K562 (cell line): ENCODE measurements around the gene FBXW8. TPM values are rescaled to one million over a fixed set of nuclear protein-coding genes. Genes with fewer than 3 reads are reported as not detected.
A peak's percentile ranks its signal among the peaks of the same experiment; 100 is the strongest.

Source experiments
- ARHGAP35 ChIP-seq: fragments of 450-650 bp; IDR thresholded peaks from 2 replicates; pipeline ENCODE4 v1.6.1; 2018; ENCODE audit not compliant: partially characterized antibody
- ASH1L ChIP-seq: fragments of 450-650 bp; IDR thresholded peaks from 2 replicates; pipeline ENCODE4 v1.6.1; 2018; ENCODE audit warnings: borderline replicate concordance, mild to moderate bottlenecking, low read depth; ENCODE audit not compliant: partially characterized antibody
- CC2D1A ChIP-seq: fragments of 450-650 bp; IDR thresholded peaks from 2 replicates; pipeline ENCODE4 v1.6.1; 2017; ENCODE audit warnings: mild to moderate bottlenecking
- CXXC5 ChIP-seq: fragments of 250-450 bp; sonication (Bioruptor Pico); IDR thresholded peaks from 2 replicates; pipeline ENCODE4 v1.8.0; 2022; ENCODE audit warnings: inconsistent platforms, mild to moderate bottlenecking, moderate library complexity
- ELF1 ChIP-seq: fragments of 200-800 bp; sonication (Bioruptor generic); IDR thresholded peaks from 2 replicates; pipeline ENCODE4 v1.6.1; 2016; ENCODE audit warnings: missing genetic modification characterization, missing compliant biosample characterization
- EP300 ChIP-seq: IDR thresholded peaks from 2 replicates; pipeline ENCODE4 v1.6.1; 2012; ENCODE audit warnings: low read length, improper control_type of control experiment
- KAT2B ChIP-seq: IDR thresholded peaks from one replicate; pipeline ENCODE4 v1.6.1; 2012; ENCODE audit warnings: low read depth, mild to moderate bottlenecking, control low read depth, inconsistent platforms, low read length, moderate library complexity
- MIER1 ChIP-seq: fragments of 450-650 bp; IDR thresholded peaks from 2 replicates; pipeline ENCODE4 v1.6.1; 2016; ENCODE audit warnings: antibody characterized with exemption, mild to moderate bottlenecking, low read depth
- POLR3G ChIP-seq: IDR thresholded peaks from 2 replicates; pipeline ENCODE4 v1.6.1; 2011; ENCODE audit not compliant: insufficient read length, insufficient replicate concordance; ENCODE audit errors: extremely low read depth
- PPARD ChIP-seq: fragments of 250-450 bp; sonication (Bioruptor Pico); IDR thresholded peaks from 2 replicates; pipeline ENCODE4 v1.8.0; 2022; ENCODE audit warnings: inconsistent platforms, mild to moderate bottlenecking, moderate library complexity
- SMARCA4 ChIP-seq: fragments of 450-650 bp; IDR thresholded peaks from 2 replicates; pipeline ENCODE4 v1.6.1; 2016
- TSC22D4 ChIP-seq: fragments of 450-650 bp; IDR thresholded peaks from 2 replicates; pipeline ENCODE4 v1.6.1; 2016; ENCODE audit warnings: missing genetic modification characterization, missing biosample characterization, control low read depth
- XRCC5 ChIP-seq: fragments of 200-400 bp; formaldehyde crosslinking; IDR thresholded peaks from 2 replicates; pipeline ENCODE4 v1.6.1; 2017; ENCODE audit warnings: low read depth, mild to moderate bottlenecking, low read length
- ZC3H4 ChIP-seq: sonication (generic); formaldehyde crosslinking; IDR thresholded peaks from 2 replicates; pipeline ENCODE4 v1.9.0; 2021; ENCODE audit warnings: missing genetic modification reagents, borderline replicate concordance
- ZNF133 ChIP-seq: fragments of 250-450 bp; sonication (Bioruptor Pico); IDR thresholded peaks from 2 replicates; pipeline ENCODE4 v1.4.0; 2020; ENCODE audit warnings: mild to moderate bottlenecking
- ZNF184 ChIP-seq: sonication (generic); formaldehyde crosslinking; IDR thresholded peaks from 2 replicates; pipeline ENCODE4 v1.5.0; 2020; ENCODE audit warnings: missing genetic modification reagents
- polyA plus RNA-seq, 8 experiments: library from polyadenylated mRNA; depleted of rRNA in 4 of 8; stranded (reverse) in 5 of 8; unstranded in 3 of 8; fragments of >200 nt; fragmentation: Nextera tagmentation in 2 of 8; fragmentation: Illumina TruSeq in 1 of 8; extraction: Ambion mirVana in 2 of 8; extraction: Trizol in 1 of 8; gene quantifications; 2 replicates each; pipeline versions ENCODE4 v1.2.1 to v1.2.3, GENCODE V29; 2011 to 2014; ENCODE audit warnings: inconsistent platforms in 1 of 8, missing spikeins in 1 of 8
- total RNA-seq, 7 experiments: library from RNA; depleted of rRNA in 6 of 7; stranded (reverse); fragments of >200 nt in 6 of 7; fragmentation: Illumina TruSeq in 2 of 7; extraction: Trizol in 2 of 7; gene quantifications; 2 replicates each; pipeline versions ENCODE4 v1.2.1 to v1.2.3, GENCODE V29; 2011 to 2021; ENCODE audit warnings: low replicate concordance in 1 of 7
- TF ChIP-seq, protein P1 (sequence below), 2 experiments: fragments of 250-450 bp in 1 of 2; fragments of 450-650 bp in 1 of 2; sonication (Bioruptor Pico) in 1 of 2; IDR thresholded peaks; 2 replicates each; pipeline versions ENCODE4 v1.6.1 to v1.8.0; 2016 to 2021; ENCODE audit warnings: mild to moderate bottlenecking in 2 of 2, moderate library complexity in 2 of 2, missing compliant biosample characterization in 1 of 2, missing genetic modification characterization in 1 of 2
- TF ChIP-seq, protein P2 (sequence below): fragments of 450-650 bp; IDR thresholded peaks from 2 replicates; pipeline ENCODE4 v1.6.1; 2016; ENCODE audit warnings: mild to moderate bottlenecking, moderate library complexity

Gene FBXW8
- total and polyA plus RNA-seq, 9 of the 15 experiments (the other 6 are each of a cell fraction or from before 2014, with no cell fraction given): 0.58 to 8.3 (median 4.4) TPM

GRCh38 chr12:117005417-117006046 is 94.8 kb downstream of the FBXW8 start (continued):
- TF ChIP-seq, protein P1, sequence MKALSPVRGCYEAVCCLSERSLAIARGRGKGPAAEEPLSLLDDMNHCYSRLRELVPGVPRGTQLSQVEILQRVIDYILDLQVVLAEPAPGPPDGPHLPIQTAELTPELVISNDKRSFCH (CRISPR knock-in tag; IDR thresholded peaks at IDR 0.05): no peak
- TF ChIP-seq, protein P1 (tag; IDR thresholded peaks at IDR 0.05): 0 out of 2 replicates have a peak, but pooled peaks have one; percentile 48
- TF ChIP-seq ASH1L (no peak), CC2D1A (no peak), ELF1 (tag) (peak; percentile 63), POLR3G (no peak), KAT2B (no peak), SMARCA4 (peak; percentile 45; the same call in 1 of the 2 replicates), CXXC5 (CRISPR knock-in tag) (peak; percentile 57), MIER1 (no peak), ZNF133 (CRISPR knock-in tag) (no peak), XRCC5 (no peak), PPARD (CRISPR knock-in tag) (no peak), TSC22D4 (tag) (no peak), ARHGAP35 (no peak), ZNF184 (CRISPR knock-in tag) (no peak), ZC3H4 (CRISPR knock-in tag) (no peak), EP300 (peak; percentile 53)
- TF ChIP-seq, protein P2, sequence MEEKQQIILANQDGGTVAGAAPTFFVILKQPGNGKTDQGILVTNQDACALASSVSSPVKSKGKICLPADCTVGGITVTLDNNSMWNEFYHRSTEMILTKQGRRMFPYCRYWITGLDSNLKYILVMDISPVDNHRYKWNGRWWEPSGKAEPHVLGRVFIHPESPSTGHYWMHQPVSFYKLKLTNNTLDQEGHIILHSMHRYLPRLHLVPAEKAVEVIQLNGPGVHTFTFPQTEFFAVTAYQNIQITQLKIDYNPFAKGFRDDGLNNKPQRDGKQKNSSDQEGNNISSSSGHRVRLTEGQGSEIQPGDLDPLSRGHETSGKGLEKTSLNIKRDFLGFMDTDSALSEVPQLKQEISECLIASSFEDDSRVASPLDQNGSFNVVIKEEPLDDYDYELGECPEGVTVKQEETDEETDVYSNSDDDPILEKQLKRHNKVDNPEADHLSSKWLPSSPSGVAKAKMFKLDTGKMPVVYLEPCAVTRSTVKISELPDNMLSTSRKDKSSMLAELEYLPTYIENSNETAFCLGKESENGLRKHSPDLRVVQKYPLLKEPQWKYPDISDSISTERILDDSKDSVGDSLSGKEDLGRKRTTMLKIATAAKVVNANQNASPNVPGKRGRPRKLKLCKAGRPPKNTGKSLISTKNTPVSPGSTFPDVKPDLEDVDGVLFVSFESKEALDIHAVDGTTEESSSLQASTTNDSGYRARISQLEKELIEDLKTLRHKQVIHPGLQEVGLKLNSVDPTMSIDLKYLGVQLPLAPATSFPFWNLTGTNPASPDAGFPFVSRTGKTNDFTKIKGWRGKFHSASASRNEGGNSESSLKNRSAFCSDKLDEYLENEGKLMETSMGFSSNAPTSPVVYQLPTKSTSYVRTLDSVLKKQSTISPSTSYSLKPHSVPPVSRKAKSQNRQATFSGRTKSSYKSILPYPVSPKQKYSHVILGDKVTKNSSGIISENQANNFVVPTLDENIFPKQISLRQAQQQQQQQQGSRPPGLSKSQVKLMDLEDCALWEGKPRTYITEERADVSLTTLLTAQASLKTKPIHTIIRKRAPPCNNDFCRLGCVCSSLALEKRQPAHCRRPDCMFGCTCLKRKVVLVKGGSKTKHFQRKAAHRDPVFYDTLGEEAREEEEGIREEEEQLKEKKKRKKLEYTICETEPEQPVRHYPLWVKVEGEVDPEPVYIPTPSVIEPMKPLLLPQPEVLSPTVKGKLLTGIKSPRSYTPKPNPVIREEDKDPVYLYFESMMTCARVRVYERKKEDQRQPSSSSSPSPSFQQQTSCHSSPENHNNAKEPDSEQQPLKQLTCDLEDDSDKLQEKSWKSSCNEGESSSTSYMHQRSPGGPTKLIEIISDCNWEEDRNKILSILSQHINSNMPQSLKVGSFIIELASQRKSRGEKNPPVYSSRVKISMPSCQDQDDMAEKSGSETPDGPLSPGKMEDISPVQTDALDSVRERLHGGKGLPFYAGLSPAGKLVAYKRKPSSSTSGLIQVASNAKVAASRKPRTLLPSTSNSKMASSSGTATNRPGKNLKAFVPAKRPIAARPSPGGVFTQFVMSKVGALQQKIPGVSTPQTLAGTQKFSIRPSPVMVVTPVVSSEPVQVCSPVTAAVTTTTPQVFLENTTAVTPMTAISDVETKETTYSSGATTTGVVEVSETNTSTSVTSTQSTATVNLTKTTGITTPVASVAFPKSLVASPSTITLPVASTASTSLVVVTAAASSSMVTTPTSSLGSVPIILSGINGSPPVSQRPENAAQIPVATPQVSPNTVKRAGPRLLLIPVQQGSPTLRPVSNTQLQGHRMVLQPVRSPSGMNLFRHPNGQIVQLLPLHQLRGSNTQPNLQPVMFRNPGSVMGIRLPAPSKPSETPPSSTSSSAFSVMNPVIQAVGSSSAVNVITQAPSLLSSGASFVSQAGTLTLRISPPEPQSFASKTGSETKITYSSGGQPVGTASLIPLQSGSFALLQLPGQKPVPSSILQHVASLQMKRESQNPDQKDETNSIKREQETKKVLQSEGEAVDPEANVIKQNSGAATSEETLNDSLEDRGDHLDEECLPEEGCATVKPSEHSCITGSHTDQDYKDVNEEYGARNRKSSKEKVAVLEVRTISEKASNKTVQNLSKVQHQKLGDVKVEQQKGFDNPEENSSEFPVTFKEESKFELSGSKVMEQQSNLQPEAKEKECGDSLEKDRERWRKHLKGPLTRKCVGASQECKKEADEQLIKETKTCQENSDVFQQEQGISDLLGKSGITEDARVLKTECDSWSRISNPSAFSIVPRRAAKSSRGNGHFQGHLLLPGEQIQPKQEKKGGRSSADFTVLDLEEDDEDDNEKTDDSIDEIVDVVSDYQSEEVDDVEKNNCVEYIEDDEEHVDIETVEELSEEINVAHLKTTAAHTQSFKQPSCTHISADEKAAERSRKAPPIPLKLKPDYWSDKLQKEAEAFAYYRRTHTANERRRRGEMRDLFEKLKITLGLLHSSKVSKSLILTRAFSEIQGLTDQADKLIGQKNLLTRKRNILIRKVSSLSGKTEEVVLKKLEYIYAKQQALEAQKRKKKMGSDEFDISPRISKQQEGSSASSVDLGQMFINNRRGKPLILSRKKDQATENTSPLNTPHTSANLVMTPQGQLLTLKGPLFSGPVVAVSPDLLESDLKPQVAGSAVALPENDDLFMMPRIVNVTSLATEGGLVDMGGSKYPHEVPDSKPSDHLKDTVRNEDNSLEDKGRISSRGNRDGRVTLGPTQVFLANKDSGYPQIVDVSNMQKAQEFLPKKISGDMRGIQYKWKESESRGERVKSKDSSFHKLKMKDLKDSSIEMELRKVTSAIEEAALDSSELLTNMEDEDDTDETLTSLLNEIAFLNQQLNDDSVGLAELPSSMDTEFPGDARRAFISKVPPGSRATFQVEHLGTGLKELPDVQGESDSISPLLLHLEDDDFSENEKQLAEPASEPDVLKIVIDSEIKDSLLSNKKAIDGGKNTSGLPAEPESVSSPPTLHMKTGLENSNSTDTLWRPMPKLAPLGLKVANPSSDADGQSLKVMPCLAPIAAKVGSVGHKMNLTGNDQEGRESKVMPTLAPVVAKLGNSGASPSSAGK: peak; percentile 18; the same call in 1 of the 2 replicates
